CD4-positive, alpha-beta T cell (primary cell): Measurements from ENCODE around the gene VSX2. TPM values are rescaled to one million over a fixed set of nuclear protein-coding genes. Genes with fewer than 3 reads are reported as not detected.

Experiments used
- ATAC-seq: fragments of 200-7000 bp; cut with Tn5 transposase; one replicate; pipeline ENCODE4 v1.10.0; 2022; ENCODE audit warnings: mild to moderate bottlenecking; ENCODE audit not compliant: poor library complexity
- CTCF ChIA-PET: fragments of 350-600 bp; sonication (Branson Sonifier 250); formaldehyde crosslinking; loops from one replicate; lab custom pipeline; 2021; ENCODE audit warnings: antibody characterized with exemption, inconsistent platforms; lab: Charles Lee
- POLR2A ChIA-PET: fragments of 350-600 bp; sonication (Branson Sonifier 250); formaldehyde crosslinking; loops from one replicate; lab custom pipeline; 2021; ENCODE audit warnings: antibody characterized with exemption, inconsistent platforms; lab: Charles Lee
- DNase-seq, 14 experiments: peaks; one replicate each; pipeline ENCODE4 v3.0.0-alpha.2; 2013 to 2020; ENCODE audit warnings: mixed read lengths in 2 of 14
- H3K27ac ChIP-seq, 2 donors: one replicate each; pipeline versions ENCODE4 v1.5.1 to v1.7.0; 2013; ENCODE audit warnings: low read length in 2 of 2, low read depth in 1 of 2, mild to moderate bottlenecking in 1 of 2
- H3K27me3 ChIP-seq, 2 experiments: 1 replicate in 1 of 2; 2 replicates in 1 of 2; pipeline versions ENCODE4 v1.6.1 to v1.7.0; 2013; ENCODE audit warnings: low read length in 2 of 2, control low read depth in 1 of 2, mild to moderate bottlenecking in 1 of 2, moderate library complexity in 1 of 2; ENCODE audit not compliant: insufficient read depth in 2 of 2, control insufficient read depth in 1 of 2
- H3K36me3 ChIP-seq: one replicate; pipeline ENCODE4 v1.6.1; 2013; ENCODE audit warnings: low read length, control low read depth; ENCODE audit not compliant: insufficient read depth
- H3K4me1 ChIP-seq: one replicate; pipeline ENCODE4 v1.6.1; 2013; ENCODE audit warnings: low read length, control low read depth; ENCODE audit not compliant: insufficient read depth
- H3K4me3 ChIP-seq: one replicate; pipeline ENCODE4 v1.5.1; 2013; ENCODE audit warnings: mild to moderate bottlenecking, low read length, moderate library complexity
- H3K9me3 ChIP-seq, 2 experiments: 1 replicate in 1 of 2; 2 replicates in 1 of 2; pipeline versions ENCODE4 v1.6.1 to v1.7.0; 2013; ENCODE audit warnings: low read length in 2 of 2, mild to moderate bottlenecking in 2 of 2, control low read depth in 1 of 2, moderate library complexity in 1 of 2; ENCODE audit not compliant: control insufficient read depth in 1 of 2, insufficient read depth in 1 of 2
- H3K27ac Mint-ChIP-seq: one replicate; pipeline ENCODE4 v1.8.0; 2020; ENCODE audit warnings: mixed read lengths
- H3K27me3 Mint-ChIP-seq: one replicate; pipeline ENCODE4 v1.8.0; 2021; ENCODE audit warnings: mixed read lengths
- H3K36me3 Mint-ChIP-seq: one replicate; pipeline ENCODE4 v1.8.0; 2021; ENCODE audit warnings: low read depth, mixed read lengths
- H3K4me1 Mint-ChIP-seq: one replicate; pipeline ENCODE4 v1.8.0; 2021; ENCODE audit warnings: low read depth, mixed read lengths
- H3K4me3 Mint-ChIP-seq: one replicate; pipeline ENCODE4 v1.8.0; 2020; ENCODE audit warnings: mild to moderate bottlenecking, mixed read lengths
- H3K9me3 Mint-ChIP-seq: one replicate; pipeline ENCODE4 v1.8.0; 2020; ENCODE audit warnings: mixed read lengths
- intact Hi-C, 2 experiments: fragments of 100-400 bp; cut with DNase I in 1 of 2; cut with micrococcal nuclease in 1 of 2; formaldehyde crosslinking; loops; one replicate each; pipeline versions ENCODE4 v1.15.1 to v1.9.0; 2023 to 2025; cut with DNase I, micrococcal nuclease
- total RNA-seq, 174 experiments: library from RNA in 2 of 174; stranded (reverse) in 2 of 174; gene quantifications; one replicate each; pipeline ENCODE4 v1.2.3 and lab custom pipeline; 2021 to 2026
- TF ChIP-seq, protein P1 (sequence below): fragments of 200-600 bp; IDR thresholded peaks from one replicate; pipeline ENCODE4 v1.8.0; 2022; ENCODE audit warnings: antibody characterized with exemption, mild to moderate bottlenecking

The VSX2 gene
- total RNA-seq, 2 experiments from 2014 or later, result not detected

DNA sequence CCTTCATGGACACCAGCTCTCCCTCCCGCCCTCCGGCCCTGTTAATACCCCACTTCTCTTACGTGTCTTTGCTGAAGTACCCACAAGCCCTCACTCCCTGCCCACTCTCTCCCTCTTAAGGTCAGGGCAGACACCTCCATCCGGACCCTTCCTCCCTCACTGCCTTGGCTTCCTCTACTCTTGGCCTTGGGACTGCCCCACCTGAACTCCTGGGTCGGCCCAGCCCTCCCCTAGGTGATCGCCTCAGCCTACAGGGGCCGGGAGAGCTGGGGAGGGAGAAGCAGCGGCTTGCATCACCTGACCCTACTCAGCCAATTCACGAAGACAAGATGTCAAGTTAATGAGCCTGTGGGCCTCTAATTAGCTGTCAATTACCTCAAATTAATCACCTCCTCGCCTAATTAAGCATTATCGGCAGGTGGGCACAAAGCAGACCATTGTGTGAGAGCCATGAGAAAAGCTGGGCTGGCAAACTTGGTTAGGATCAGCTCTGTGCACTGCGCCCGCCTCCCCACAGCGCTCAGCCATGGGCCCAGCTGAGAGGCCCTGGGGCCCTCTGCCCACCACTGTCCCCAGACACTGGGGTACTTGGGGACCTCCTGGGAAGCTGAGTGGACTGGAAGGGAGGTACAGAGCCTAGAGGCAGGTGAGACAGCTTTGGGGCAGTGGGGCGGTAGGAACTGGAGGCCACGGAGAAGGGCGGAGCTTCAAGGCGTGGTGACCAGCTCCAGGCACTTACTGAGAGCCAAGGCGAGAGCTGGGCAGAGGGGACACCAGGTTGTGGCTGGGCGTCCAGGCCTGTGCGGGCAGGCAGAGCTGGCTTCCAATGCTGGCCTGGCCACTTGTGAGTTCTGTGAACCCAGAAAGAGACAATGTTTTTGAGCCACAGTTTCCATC lies 25.1 kb upstream of the VSX2 start:
- H3K36me3 Mint-ChIP-seq, result no peaks in the 10 kb centered on the region
- H3K4me3 Mint-ChIP-seq, result no peak overlapping the region
- Histone ChIP-seq H3K27ac (no peak overlapping the region), H3K9me3 (peaks cover 0 to 5% of the 10 kb centered on the region in 2 experiments), H3K27me3 (peaks cover 13 to 15% of the 10 kb centered on the region in 2 experiments), H3K36me3 (no peaks in the 10 kb centered on the region), H3K4me3 (no peak overlapping the region), H3K4me1 (peaks cover 9% of the 10 kb centered on the region)
- H3K27me3 Mint-ChIP-seq, result peaks cover 18% of the 10 kb centered on the region
- intact Hi-C loops, result no loop called here
- no peaks in the 10 kb centered on the region for H3K9me3 Mint-ChIP-seq
- H3K27ac Mint-ChIP-seq, result no peak overlapping the region
- no peaks in the 10 kb centered on the region for H3K4me1 Mint-ChIP-seq
- DNase-seq, result no peak
- ChIA-PET POLR2A (no interaction called here), CTCF (no interaction called here)
- ATAC-seq, result no peak
- TF ChIP-seq, protein P1, sequence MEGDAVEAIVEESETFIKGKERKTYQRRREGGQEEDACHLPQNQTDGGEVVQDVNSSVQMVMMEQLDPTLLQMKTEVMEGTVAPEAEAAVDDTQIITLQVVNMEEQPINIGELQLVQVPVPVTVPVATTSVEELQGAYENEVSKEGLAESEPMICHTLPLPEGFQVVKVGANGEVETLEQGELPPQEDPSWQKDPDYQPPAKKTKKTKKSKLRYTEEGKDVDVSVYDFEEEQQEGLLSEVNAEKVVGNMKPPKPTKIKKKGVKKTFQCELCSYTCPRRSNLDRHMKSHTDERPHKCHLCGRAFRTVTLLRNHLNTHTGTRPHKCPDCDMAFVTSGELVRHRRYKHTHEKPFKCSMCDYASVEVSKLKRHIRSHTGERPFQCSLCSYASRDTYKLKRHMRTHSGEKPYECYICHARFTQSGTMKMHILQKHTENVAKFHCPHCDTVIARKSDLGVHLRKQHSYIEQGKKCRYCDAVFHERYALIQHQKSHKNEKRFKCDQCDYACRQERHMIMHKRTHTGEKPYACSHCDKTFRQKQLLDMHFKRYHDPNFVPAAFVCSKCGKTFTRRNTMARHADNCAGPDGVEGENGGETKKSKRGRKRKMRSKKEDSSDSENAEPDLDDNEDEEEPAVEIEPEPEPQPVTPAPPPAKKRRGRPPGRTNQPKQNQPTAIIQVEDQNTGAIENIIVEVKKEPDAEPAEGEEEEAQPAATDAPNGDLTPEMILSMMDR, result no peak

DNA sequence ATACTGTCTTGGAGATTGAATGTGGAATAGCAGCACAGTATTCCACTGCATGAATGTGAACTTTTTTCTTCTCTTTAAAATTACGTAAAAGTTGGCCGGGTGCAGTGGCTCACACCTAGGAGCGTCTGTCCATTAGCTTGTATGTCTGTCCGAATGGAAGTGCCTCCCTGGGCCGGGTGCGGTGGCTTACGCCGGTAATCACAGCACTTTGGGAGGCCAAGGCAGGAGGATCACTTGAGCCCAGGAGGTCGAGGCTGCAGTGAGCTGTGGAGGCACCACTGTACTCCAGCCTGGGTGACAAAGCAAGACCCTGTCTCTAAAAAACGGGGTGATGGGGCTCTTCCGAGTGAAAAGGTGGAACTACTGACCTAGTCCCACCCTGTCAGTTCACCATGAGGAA lies 22.6 kb upstream of the VSX2 start:
- Histone ChIP-seq H3K4me3 (no peak overlapping the region), H3K9me3 (peaks cover 0 to 5% of the 10 kb centered on the region in 2 experiments), H3K4me1 (peaks cover 9% of the 10 kb centered on the region), H3K27me3 (peaks cover 13 to 28% of the 10 kb centered on the region in 2 experiments), H3K27ac (no peak overlapping the region), H3K36me3 (no peaks in the 10 kb centered on the region)
- Mint-ChIP-seq H3K27ac (no peak overlapping the region), H3K27me3 (peaks cover 34% of the 10 kb centered on the region), H3K4me1 (no peaks in the 10 kb centered on the region), H3K36me3 (no peaks in the 10 kb centered on the region), H3K4me3 (no peak overlapping the region), H3K9me3 (no peaks in the 10 kb centered on the region)
- ATAC-seq (no peak), DNase-seq (no peak)
- intact Hi-C loops, result loop anchor here (1.0 to 2.0 kb wide), 2 partner anchors 34 to 35 kb away; no protein-coding TSS in a partner anchor
- ChIA-PET POLR2A (no interaction called here), CTCF (no interaction called here)
- TF ChIP-seq, protein P1, result no peak

DNA sequence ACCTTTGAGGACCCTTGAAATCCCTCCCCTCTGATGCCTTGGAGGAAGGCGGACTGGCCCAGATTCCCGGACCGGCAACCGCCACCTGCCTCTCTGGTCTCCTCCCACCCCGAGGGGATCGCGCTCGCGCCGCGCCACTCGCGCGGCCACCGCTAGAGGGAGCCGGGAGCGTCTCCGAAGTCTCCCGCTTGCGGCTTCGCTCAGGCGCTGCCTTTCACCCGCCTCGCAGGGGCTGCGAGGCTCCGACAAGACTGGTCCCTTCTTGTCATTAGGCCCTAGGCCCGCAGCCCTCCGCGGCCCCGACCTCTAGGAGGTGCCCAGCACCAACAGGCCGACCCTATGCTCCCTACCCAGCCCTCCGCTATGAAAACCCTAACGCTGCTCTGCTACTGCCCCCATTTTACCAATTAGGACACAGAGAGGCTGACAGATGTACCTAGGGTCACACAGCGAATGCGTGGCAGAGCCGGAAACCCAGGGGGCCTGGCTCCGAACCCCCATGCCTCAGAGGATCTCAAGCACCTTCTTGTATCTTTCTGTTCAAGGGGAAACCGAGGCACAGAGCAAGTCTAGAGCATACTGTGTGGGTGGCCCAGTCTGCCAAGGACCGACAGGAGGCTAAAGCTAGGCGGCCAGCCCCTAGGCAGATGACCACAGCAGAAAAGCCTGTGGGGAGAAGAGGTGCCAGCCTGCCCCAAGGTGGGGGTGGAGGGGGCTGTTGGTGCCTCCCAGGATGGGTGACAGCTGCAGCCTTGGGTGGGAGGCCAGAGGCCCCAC lies 21.4 kb upstream of the VSX2 start:
- Histone ChIP-seq H3K36me3 (no peaks in the 10 kb centered on the region), H3K4me1 (peaks cover 9% of the 10 kb centered on the region), H3K4me3 (peak overlapping the region; percentile 22), H3K27ac (no peak overlapping the region), H3K9me3 (peaks cover 0 to 5% of the 10 kb centered on the region in 2 experiments), H3K27me3 (peaks cover 11 to 28% of the 10 kb centered on the region in 2 experiments)
- ChIA-PET POLR2A (no interaction called here), CTCF (no interaction called here)
- peak; percentile 92 for ATAC-seq
- peak; percentile 48 to 82 (median 68) for DNase-seq
- intact Hi-C loops, result loop anchor here (1.0 to 2.0 kb wide), 2 partner anchors 33 kb away; no protein-coding TSS in a partner anchor
- Mint-ChIP-seq H3K4me1 (no peaks in the 10 kb centered on the region), H3K4me3 (peak overlapping the region; percentile 30), H3K9me3 (no peaks in the 10 kb centered on the region), H3K36me3 (no peaks in the 10 kb centered on the region), H3K27me3 (peaks cover 41% of the 10 kb centered on the region), H3K27ac (no peak overlapping the region)
- TF ChIP-seq, protein P1, result peak; percentile 77
